WTC11 (cell line): ENCODE measurements around the gene DNAH8. TPM values are rescaled to one million over a fixed set of nuclear protein-coding genes. Genes with fewer than 3 reads are reported as not detected.

Experiments used
- ATAC-seq: fragments of 200-7000 bp; cut with Tn5 transposase; 2 replicates; pipeline ENCODE4 v1.10.0; 2021; ENCODE audit warnings: mild to moderate bottlenecking, moderate library complexity
- CTCF ChIA-PET: fragments of 300-600 bp; sonication (Branson Sonifier 250); formaldehyde crosslinking; loops from one replicate; lab custom pipeline; 2021; ENCODE audit warnings: antibody characterized with exemption; lab: Charles Lee
- POLR2A ChIA-PET: fragments of 350-600 bp; sonication (Branson Sonifier 250); formaldehyde crosslinking; loops from one replicate; lab custom pipeline; 2021; ENCODE audit warnings: antibody characterized with exemption; lab: Charles Lee
- DNase-seq: peaks from one replicate; pipeline ENCODE4 v3.0.0; 2021; ENCODE audit warnings: low spot score
- H3K27ac Mint-ChIP-seq: 2 replicates; pipeline ENCODE4 v1.8.0; 2021; ENCODE audit warnings: mixed read lengths
- H3K27me3 Mint-ChIP-seq: 2 replicates; pipeline ENCODE4 v1.8.0; 2021; ENCODE audit warnings: low read depth, mild to moderate bottlenecking, moderate library complexity, mixed read lengths
- H3K36me3 Mint-ChIP-seq: 2 replicates; pipeline ENCODE4 v1.8.0; 2021; ENCODE audit warnings: mixed read lengths
- H3K4me1 Mint-ChIP-seq: 2 replicates; pipeline ENCODE4 v1.8.0; 2022; ENCODE audit warnings: mixed read lengths
- H3K4me3 Mint-ChIP-seq: 2 replicates; pipeline ENCODE4 v1.8.0; 2021; ENCODE audit warnings: mild to moderate bottlenecking, moderate library complexity, mixed read lengths
- H3K9me3 Mint-ChIP-seq: 2 replicates; pipeline ENCODE4 v1.8.0; 2021; ENCODE audit warnings: mixed read lengths
- ATF1 ChIP-seq: sonication (generic); formaldehyde crosslinking; IDR thresholded peaks from 2 replicates; pipeline ENCODE4 v1.8.1; 2023; ENCODE audit warnings: mild to moderate bottlenecking, moderate library complexity, missing genetic modification reagents
- ATF3 ChIP-seq: sonication (generic); formaldehyde crosslinking; conservative IDR thresholded peaks from 2 replicates; pipeline ENCODE4 v1.8.1; 2022; ENCODE audit warnings: mild to moderate bottlenecking, missing genetic modification reagents
- ATF6 ChIP-seq: sonication (generic); formaldehyde crosslinking; IDR thresholded peaks from 2 replicates; pipeline ENCODE4 v1.8.1; 2023; ENCODE audit warnings: mild to moderate bottlenecking, missing genetic modification reagents
- E2F5 ChIP-seq: sonication (generic); formaldehyde crosslinking; IDR thresholded peaks from 2 replicates; pipeline ENCODE4 v1.8.1; 2022; ENCODE audit warnings: mild to moderate bottlenecking, moderate library complexity, missing genetic modification reagents
- IRF1 ChIP-seq: sonication (generic); formaldehyde crosslinking; IDR thresholded peaks from 2 replicates; pipeline ENCODE4 v1.8.0; 2023; ENCODE audit warnings: missing genetic modification reagents
- MLX ChIP-seq: sonication (generic); formaldehyde crosslinking; IDR thresholded peaks from 2 replicates; pipeline ENCODE4 v1.8.1; 2023; ENCODE audit warnings: mild to moderate bottlenecking, missing genetic modification reagents, moderate library complexity
- MXD4 ChIP-seq: fragments of 250-450 bp; sonication (Bioruptor Pico); IDR thresholded peaks from 2 replicates; pipeline ENCODE4 v1.8.0; 2021; ENCODE audit warnings: mild to moderate bottlenecking, moderate library complexity, borderline replicate concordance
- PRDM15 ChIP-seq: sonication (generic); formaldehyde crosslinking; IDR thresholded peaks from 2 replicates; pipeline ENCODE4 v1.8.0; 2022; ENCODE audit warnings: missing genetic modification reagents
- PRRX2 ChIP-seq: fragments of 250-450 bp; sonication (Bioruptor Pico); IDR thresholded peaks from 2 replicates; pipeline ENCODE4 v1.8.0; 2021; ENCODE audit warnings: mild to moderate bottlenecking
- RELA ChIP-seq: sonication (generic); formaldehyde crosslinking; IDR thresholded peaks from 2 replicates; pipeline ENCODE4 v1.8.1; 2022; ENCODE audit warnings: missing genetic modification reagents, mild to moderate bottlenecking, borderline replicate concordance
- RORB ChIP-seq: fragments of 250-450 bp; sonication (Bioruptor Pico); IDR thresholded peaks from 2 replicates; pipeline ENCODE4 v1.9.0; 2021; ENCODE audit warnings: mild to moderate bottlenecking
- STAT6 ChIP-seq: sonication (generic); formaldehyde crosslinking; conservative IDR thresholded peaks from 2 replicates; pipeline ENCODE4 v1.8.1; 2023; ENCODE audit warnings: mild to moderate bottlenecking, low read depth, missing genetic modification reagents, moderate library complexity
- ZNF121 ChIP-seq: sonication (generic); formaldehyde crosslinking; IDR thresholded peaks from 2 replicates; pipeline ENCODE4 v1.8.0; 2023; ENCODE audit warnings: missing genetic modification reagents
- ZNF219 ChIP-seq: sonication (generic); formaldehyde crosslinking; IDR thresholded peaks from 2 replicates; pipeline ENCODE4 v1.8.0; 2023; ENCODE audit warnings: missing genetic modification reagents, mild to moderate bottlenecking, borderline replicate concordance
- ZNF317 ChIP-seq: sonication (generic); formaldehyde crosslinking; IDR thresholded peaks from 2 replicates; pipeline ENCODE4 v1.8.1; 2023; ENCODE audit warnings: low read depth, mild to moderate bottlenecking, moderate library complexity, missing genetic modification reagents, borderline replicate concordance
- total RNA-seq: library from RNA; stranded (reverse); gene quantifications from 3 replicates; pipeline ENCODE4 v1.2.3, GENCODE V29; 2021

The DNAH8 gene
- total RNA-seq, 1 experiment from 2014 or later = 0.02 TPM

- TF ChIP-seq RELA (no peak), ATF6 (CRISPR knock-in tag) (no peak), RORB (CRISPR knock-in tag) (no peak), STAT6 (CRISPR knock-in tag) (no peak), ZNF317 (CRISPR knock-in tag) (no peak), E2F5 (CRISPR knock-in tag) (no peak)
These were observed 346.5 kb downstream of the DNAH8 start for GRCh38 chr6:39061588-39061987.

GRCh38 chr6:39062014-39062740 lies 347.1 kb downstream of the DNAH8 start:
- no peak for DNase-seq
- POLR2A ChIA-PET = interaction anchor here (1.1 kb wide), 1 partner anchor 18 kb away, joined by 3 read pairs; no protein-coding TSS in a partner anchor
- no peaks in the 10 kb centered on the region for H3K36me3 Mint-ChIP-seq

More at GRCh38 chr6:39061588-39061987, 346.5 kb downstream of the DNAH8 start:
- H3K27ac Mint-ChIP-seq = no peak overlapping the region
- ChIA-PET POLR2A (interaction anchor here (1.1 kb wide), 1 partner anchor 17 kb away, joined by 3 read pairs; no protein-coding TSS in a partner anchor), CTCF (interaction anchor here (0.9 to 2.7 kb wide), 5 partner anchors 27 to 241 kb away, joined by 4 to 11 read pairs (median 4); no protein-coding TSS in a partner anchor)
- H3K4me1 Mint-ChIP-seq = no peaks in the 10 kb centered on the region
- no peak for DNase-seq
- no peaks in the 10 kb centered on the region for H3K27me3 Mint-ChIP-seq
- no peak for ATAC-seq
- no peaks in the 10 kb centered on the region for H3K36me3 Mint-ChIP-seq
- no peak overlapping the region for H3K4me3 Mint-ChIP-seq
- H3K9me3 Mint-ChIP-seq = no peaks in the 10 kb centered on the region

GRCh38 chr6:39063526-39063925 lies 348.4 kb downstream of the DNAH8 start:
- no peaks in the 10 kb centered on the region for H3K9me3 Mint-ChIP-seq
- ATAC-seq (no peak), DNase-seq (no peak)
- no peak overlapping the region for H3K27ac Mint-ChIP-seq
- no peaks in the 10 kb centered on the region; the same call in 1 of the 2 replicates for H3K27me3 Mint-ChIP-seq
- H3K4me3 Mint-ChIP-seq = no peak overlapping the region
- ChIA-PET CTCF (interaction anchor here (1.5 kb wide), 1 partner anchor 39 kb away, joined by 3 read pairs; no protein-coding TSS in a partner anchor), POLR2A (no interaction called here)
- H3K36me3 Mint-ChIP-seq = no peaks in the 10 kb centered on the region
- TF ChIP-seq MXD4 (CRISPR knock-in tag) = no peak
- H3K4me1 Mint-ChIP-seq = no peaks in the 10 kb centered on the region

More at GRCh38 chr6:39062014-39062740, 347.1 kb downstream of the DNAH8 start:
- no peaks in the 10 kb centered on the region for H3K27me3 Mint-ChIP-seq
- ATAC-seq = no peak
- CTCF ChIA-PET = interaction anchor here (0.9 to 2.7 kb wide), 5 partner anchors 26 to 240 kb away, joined by 4 to 11 read pairs (median 4); no protein-coding TSS in a partner anchor
- H3K9me3 Mint-ChIP-seq = no peaks in the 10 kb centered on the region
- TF ChIP-seq ATF3 (CRISPR knock-in tag) (no peak), PRRX2 (CRISPR knock-in tag) (no peak), ZNF121 (CRISPR knock-in tag) (no peak), ATF1 (no peak)
- no peak overlapping the region for H3K4me3 Mint-ChIP-seq
- H3K27ac Mint-ChIP-seq = no peak overlapping the region
- H3K4me1 Mint-ChIP-seq = no peaks in the 10 kb centered on the region

GRCh38 chr6:39065561-39065960 lies 350.4 kb downstream of the DNAH8 start:
- no peak overlapping the region for H3K27ac Mint-ChIP-seq
- peaks cover 14% of the 10 kb centered on the region for H3K9me3 Mint-ChIP-seq
- ATAC-seq (no peak), DNase-seq (no peak)
- H3K4me1 Mint-ChIP-seq = no peaks in the 10 kb centered on the region
- no peak overlapping the region for H3K4me3 Mint-ChIP-seq
- no peaks in the 10 kb centered on the region for H3K36me3 Mint-ChIP-seq
- H3K27me3 Mint-ChIP-seq = no peaks in the 10 kb centered on the region; the same call in 1 of the 2 replicates
- ChIA-PET CTCF (no interaction called here), POLR2A (no interaction called here)
- TF ChIP-seq ZNF219 (CRISPR knock-in tag) (no peak), ATF3 (CRISPR knock-in tag) (no peak), IRF1 (no peak), MLX (CRISPR knock-in tag) (no peak), PRDM15 (no peak)
